Gastroesophageal sphincter (tissue), 3 donors: Measurements from ENCODE around the gene ADAMTS3.

Experiments used
- CTCF ChIP-seq, 4 experiments: fragments of 200-600 bp in 2 of 4; fragments of 450-650 bp in 2 of 4; sonication (generic) in 1 of 4; IDR thresholded peaks; one replicate each; pipeline ENCODE4 v1.5.1; 2017 to 2019; ENCODE audit warnings: antibody characterized with exemption in 4 of 4, mild to moderate bottlenecking in 2 of 4, moderate library complexity in 2 of 4
- EP300 ChIP-seq: sonication (generic); formaldehyde crosslinking; IDR thresholded peaks from one replicate; pipeline ENCODE4 v1.6.1; 2017; ENCODE audit warnings: antibody characterized with exemption, mild to moderate bottlenecking
- POLR2A ChIP-seq, 2 donors: fragments of 450-650 bp; IDR thresholded peaks; one replicate each; pipeline ENCODE4 v1.6.1; 2017; ENCODE audit warnings: antibody characterized with exemption in 2 of 2, mild to moderate bottlenecking in 2 of 2, moderate library complexity in 1 of 2
- POLR2AphosphoS5 ChIP-seq: sonication (generic); formaldehyde crosslinking; IDR thresholded peaks from one replicate; pipeline ENCODE4 v1.6.1; 2017; ENCODE audit warnings: antibody characterized with exemption

GRCh38 chr4:72444092-72444491, 124.9 kb downstream of the ADAMTS3 start:
- TF ChIP-seq CTCF (IDR thresholded peaks at IDR 0.05), result no peak
- no peak for TF ChIP-seq EP300
- no peak for TF ChIP-seq POLR2A (IDR thresholded peaks at IDR 0.05)
- TF ChIP-seq POLR2AphosphoS5, result no peak
